IMR-90 (cell line): Measurements from ENCODE around the gene ITSN1. TPM values are rescaled to one million over a fixed set of nuclear protein-coding genes. Genes with fewer than 3 reads are reported as not detected.

Source experiments
- ATAC-seq: fragments of 200-7000 bp; cut with Tn5 transposase; 2 replicates; pipeline ENCODE4 v1.9.1; 2020; ENCODE audit warnings: low read depth, mild to moderate bottlenecking, moderate library complexity
- BruUV-seq: library from RNA; stranded (reverse); fragments of 400-500 nt; replicated peaks from 2 replicates; lab custom pipeline; 2021; lab: Mats Ljungman, UMichigan
- CTCF ChIA-PET: fragments of 300-600 bp; formaldehyde crosslinking; extraction: SDS; loops from one replicate; lab custom pipeline; 2021; ENCODE audit warnings: antibody characterized with exemption; lab: Yijun Ruan, JAX
- POLR2A ChIA-PET: fragments of 300-600 bp; sonication (Branson Sonifier 250); formaldehyde crosslinking; loops from one replicate; lab custom pipeline; 2022; ENCODE audit warnings: antibody characterized with exemption; ENCODE audit not compliant: unreplicated experiment; lab: Charles Lee
- DNase-seq: peaks from one replicate; pipeline ENCODE4 v3.0.0; 2013
- H2AFZ ChIP-seq: replicated peaks from 2 replicates; pipeline ENCODE3; 2013; ENCODE audit warnings: low read length, mild to moderate bottlenecking; ENCODE audit not compliant: poor library complexity
- H2AK5ac ChIP-seq: 2 replicates; pipeline ENCODE4 v1.6.1; 2013; ENCODE audit warnings: low read depth, low read length, inconsistent platforms
- H2AK9ac ChIP-seq: replicated peaks from 2 replicates; pipeline ENCODE3; 2013; ENCODE audit warnings: mild to moderate bottlenecking, low read depth, low read length, moderate library complexity; ENCODE audit not compliant: poor library complexity
- H2BK120ac ChIP-seq: 2 replicates; pipeline ENCODE4 v1.6.1; 2013; ENCODE audit warnings: low read depth, low read length, inconsistent platforms
- H2BK15ac ChIP-seq: 3 replicates; pipeline ENCODE4 v1.6.1; 2013; ENCODE audit warnings: low read depth, low read length, inconsistent platforms
- H2BK20ac ChIP-seq: 2 replicates; pipeline ENCODE4 v1.6.1; 2013; ENCODE audit warnings: low read depth, mild to moderate bottlenecking, inconsistent platforms, low read length, moderate library complexity
- H2BK5ac ChIP-seq: 2 replicates; pipeline ENCODE4 v1.6.1; 2013; ENCODE audit warnings: mild to moderate bottlenecking, low read depth, low read length, inconsistent platforms; ENCODE audit not compliant: poor library complexity, severe bottlenecking
- H3K14ac ChIP-seq: replicated peaks from 2 replicates; pipeline ENCODE4 v1.6.1; 2013; ENCODE audit warnings: low read depth, low read length, inconsistent platforms
- H3K18ac ChIP-seq: 2 replicates; pipeline ENCODE4 v1.6.1; 2013; ENCODE audit warnings: low read depth, low read length, control low read depth
- H3K23ac ChIP-seq: 2 replicates; pipeline ENCODE4 v1.6.1; 2013; ENCODE audit warnings: low read depth, low read length, inconsistent platforms
- H3K27ac ChIP-seq: 2 replicates; pipeline ENCODE4 v1.5.1; 2013; ENCODE audit warnings: mild to moderate bottlenecking, control low read depth, low read length; ENCODE audit not compliant: insufficient read depth
- H3K27me3 ChIP-seq: 2 replicates; pipeline ENCODE4 v1.6.1; 2013; ENCODE audit warnings: low read length; ENCODE audit not compliant: control insufficient read depth, insufficient read depth
- H3K36me3 ChIP-seq: 2 replicates; pipeline ENCODE4 v1.6.1; 2013; ENCODE audit warnings: low read length, mixed read lengths; ENCODE audit not compliant: control insufficient read depth, insufficient read depth
- H3K4ac ChIP-seq: 2 replicates; pipeline ENCODE4 v1.6.1; 2013; ENCODE audit warnings: low read depth, low read length, inconsistent platforms
- H3K4me1 ChIP-seq: 2 replicates; pipeline ENCODE4 v1.6.1; 2013; ENCODE audit warnings: low read length, mixed read lengths; ENCODE audit not compliant: control insufficient read depth, insufficient read depth
- H3K4me2 ChIP-seq: 2 replicates; pipeline ENCODE4 v1.6.1; 2013; ENCODE audit warnings: low read depth, mild to moderate bottlenecking, control low read depth, low read length, moderate library complexity
- H3K4me3 ChIP-seq: 2 replicates; pipeline ENCODE4 v1.5.1; 2013; ENCODE audit warnings: low read depth, mild to moderate bottlenecking, control low read depth, low read length, moderate library complexity; ENCODE audit not compliant: insufficient read depth
- H3K56ac ChIP-seq: 2 replicates; pipeline ENCODE4 v1.6.1; 2013; ENCODE audit warnings: low read length, inconsistent platforms; ENCODE audit not compliant: insufficient read depth; ENCODE audit errors: extremely low read depth
- H3K79me1 ChIP-seq, 2 experiments: 2 replicates each; pipeline ENCODE4 v1.6.1; 2013; ENCODE audit warnings: low read length in 2 of 2, inconsistent platforms in 1 of 2, low read depth in 1 of 2
- H3K9ac ChIP-seq: 2 replicates; pipeline ENCODE4 v1.6.1; 2013; ENCODE audit warnings: low read depth, low read length, control low read depth
- H3K9me1 ChIP-seq: 2 replicates; pipeline ENCODE4 v1.6.1; 2013; ENCODE audit warnings: low read length, inconsistent platforms; ENCODE audit not compliant: insufficient read depth
- H3K9me3 ChIP-seq: 2 replicates; pipeline ENCODE4 v1.6.1; 2013; ENCODE audit warnings: low read length; ENCODE audit not compliant: control insufficient read depth, insufficient read depth
- H4K20me1 ChIP-seq: 2 replicates; pipeline ENCODE4 v1.6.1; 2013; ENCODE audit warnings: low read length, inconsistent platforms; ENCODE audit not compliant: insufficient read depth
- H4K5ac ChIP-seq: 2 replicates; pipeline ENCODE4 v1.6.1; 2013; ENCODE audit warnings: mild to moderate bottlenecking, low read depth, low read length, control low read depth
- H4K8ac ChIP-seq, 2 experiments: 2 replicates each; pipeline ENCODE4 v1.6.1; 2013; ENCODE audit warnings: low read depth in 2 of 2, low read length in 2 of 2, control low read depth in 1 of 2, inconsistent platforms in 1 of 2
- H4K91ac ChIP-seq: 2 replicates; pipeline ENCODE4 v1.6.1; 2013; ENCODE audit warnings: low read depth, low read length, inconsistent platforms; ENCODE audit not compliant: insufficient read depth
- CEBPB ChIP-seq: IDR thresholded peaks from 2 replicates; pipeline ENCODE4 v1.6.1; 2012; ENCODE audit warnings: low read depth, low read length, improper control_type of control experiment
- ELK1 ChIP-seq: fragments of 150-350 bp; IDR thresholded peaks from 2 replicates; pipeline ENCODE4 v1.6.1; 2016; ENCODE audit warnings: low read depth, mild to moderate bottlenecking, low read length, moderate library complexity, borderline replicate concordance
- USF2 ChIP-seq: fragments of 150-350 bp; IDR thresholded peaks from 2 replicates; pipeline ENCODE4 v1.6.1; 2017; ENCODE audit warnings: mild to moderate bottlenecking, antibody characterized with exemption, low read length, low read depth
- WGBS, 2 experiments: methylation state at CpG; one replicate each; pipeline versions ENCODE4 v1.1.5 to v1.1.7; 2013; ENCODE audit warnings: missing lambda C conversion rate in 2 of 2; ENCODE audit not compliant: insufficient read length in 1 of 2; ENCODE audit errors: extremely low coverage in 2 of 2; 5-methylcytosine and 5-hydroxymethylcytosine counted together
- dilution Hi-C: fragments of 300-500 bp; cut with HindIII; formaldehyde crosslinking; loops from one replicate; pipeline ENCODE4 v1.14.3; 2018; ENCODE audit warnings: low sequenced_read_pairs; ENCODE audit not compliant: unreplicated experiment
- in situ Hi-C: fragments of 300-500 bp; cut with MboI; formaldehyde crosslinking; loops from 3 replicates; pipeline ENCODE4 v1.14.3; 2019; ENCODE audit warnings: low sequenced_read_pairs, inconsistent platforms, mixed read lengths
- intact Hi-C: fragments of 100-400 bp; cut with micrococcal nuclease; formaldehyde crosslinking; loops from 2 replicates; pipeline ENCODE4 v1.10.0; 2022
- polyA plus RNA-seq, 3 experiments: library from polyadenylated mRNA; depleted of rRNA; stranded (reverse); fragments of >200 nt; gene quantifications; 2 replicates each; pipeline ENCODE4 v1.2.3, GENCODE V29; 2012; ENCODE audit warnings: low replicate concordance in 1 of 3
- total RNA-seq: library from RNA; depleted of rRNA; stranded (reverse); fragments of >200 nt; gene quantifications from 2 replicates; pipeline ENCODE4 v1.2.3, GENCODE V29; 2012

ITSN1 gene
- total and polyA plus RNA-seq, 2 of the 4 experiments (the other 2 are of a cell fraction), result 45.4 to 62.0 TPM

GRCh38 chr21:33751120-33751519, 108.8 kb downstream of the ITSN1 start:
- ChIA-PET POLR2A (no interaction called here), CTCF (no interaction called here)
- no peak overlapping the region for H3K56ac ChIP-seq
- H3K9me3 ChIP-seq, result peaks cover 8% of the 10 kb centered on the region
- no peak overlapping the region for H2AFZ ChIP-seq
- intact Hi-C loops, result loop anchor here (5.0 kb wide), 1 partner anchor 39 kb away; no protein-coding TSS in a partner anchor
- in situ Hi-C loops, result no loop called here
- no peak overlapping the region for H2BK15ac ChIP-seq
- H3K4me2 ChIP-seq, result no peak overlapping the region
- H2BK20ac ChIP-seq, result no peak overlapping the region; the same call in 1 of the 2 replicates
- no peak overlapping the region for H3K27ac ChIP-seq
- H3K14ac ChIP-seq, result no peak overlapping the region
- no TSS peak for BruUV-seq
- H3K23ac ChIP-seq, result no peak overlapping the region; the same call in 1 of the 2 replicates
- ATAC-seq (no peak), DNase-seq (peak; percentile 19)
- no peak overlapping the region for H3K9ac ChIP-seq
- no peaks in the 10 kb centered on the region for H4K20me1 ChIP-seq
- peaks cover 8% of the 10 kb centered on the region for H3K36me3 ChIP-seq
- dilution Hi-C loops, result no loop called here
- H3K9me1 ChIP-seq, result peaks cover 5% of the 10 kb centered on the region; the same call in 1 of the 2 replicates
- no peaks in the 10 kb centered on the region for H3K27me3 ChIP-seq
- H2AK9ac ChIP-seq, result no peak overlapping the region
- no peak overlapping the region for H3K4me3 ChIP-seq
- H2BK5ac ChIP-seq, result no peak overlapping the region
- H2AK5ac ChIP-seq, result no peak overlapping the region
- H3K79me1 ChIP-seq, result peaks cover 0 to 10% of the 10 kb centered on the region in 2 experiments; a peak in 2 of 4 replicates
- H2BK120ac ChIP-seq, result no peak overlapping the region
- no peak overlapping the region for H4K8ac ChIP-seq
- H3K4ac ChIP-seq, result no peak overlapping the region
- WGBS, 2 experiments, result no CpG with 5 or more reads among the region's 1 CpG
- no peak overlapping the region for H3K18ac ChIP-seq
- H3K4me1 ChIP-seq, result no peaks in the 10 kb centered on the region
- TF ChIP-seq ELK1 (no peak), USF2 (no peak), CEBPB (no peak)
- H4K91ac ChIP-seq, result no peak overlapping the region
- no peak overlapping the region for H4K5ac ChIP-seq
